GM12878 (cell line): ENCODE results near the gene PTX4. TPM values are rescaled to one million over a fixed set of nuclear protein-coding genes. Genes with fewer than 3 reads are reported as not detected.
"Not testable (repeated sequence)": the region's sequence is repeated elsewhere in the genome, so short reads cannot be mapped to it uniquely, and the experiment has no call there.

ENCODE experiments used
- ATAC-seq: fragments of 200-7000 bp; cut with Tn5 transposase; 3 replicates; pipeline ENCODE4 v1.9.1; 2020; ENCODE audit warnings: mild to moderate bottlenecking, moderate library complexity
- BruUV-seq: library from RNA; stranded (reverse); fragments of 400-500 nt; replicated peaks from 2 replicates; lab custom pipeline; 2021; lab: Mats Ljungman, UMichigan
- CTCF ChIA-PET: fragments of 300-600 bp; sonication (Branson Sonifier 250); formaldehyde crosslinking; extraction: SDS; loops from one replicate; lab custom pipeline; 2021; ENCODE audit warnings: inconsistent platforms; lab: Yijun Ruan, JAX
- POLR2A ChIA-PET: fragments of 350-600 bp; formaldehyde crosslinking; extraction: SDS; loops from one replicate; lab custom pipeline; 2021; ENCODE audit warnings: inconsistent platforms; lab: Charles Lee
- RAD21 ChIA-PET: fragments of 300-600 bp; sonication (Branson Sonifier 250); formaldehyde crosslinking; loops from one replicate; lab custom pipeline; 2023; ENCODE audit warnings: antibody characterized with exemption; ENCODE audit not compliant: unreplicated experiment; lab: Charles Lee
- SMC1A ChIA-PET: fragments of 300-600 bp; sonication (Branson Sonifier 250); formaldehyde crosslinking; loops from one replicate; lab custom pipeline; 2023; ENCODE audit not compliant: unreplicated experiment, uncharacterized antibody; lab: Charles Lee
- DNase-seq: peaks from one replicate; pipeline ENCODE4 v3.0.0-alpha.2; 2011; ENCODE audit warnings: low read depth, low spot score
- FAIRE-seq: peaks from 3 replicates; lab custom pipeline; 2011; peaks lifted over from hg19 to GRCh38; lab: Jason Lieb, UNC
- H2AFZ ChIP-seq: 2 replicates; pipeline ENCODE4 v1.6.0; 2011; ENCODE audit warnings: low read depth, low read length, control low read depth; ENCODE audit not compliant: control insufficient read depth
- H3K27ac ChIP-seq: 2 replicates; pipeline ENCODE4 v1.5.1; 2011; ENCODE audit warnings: control low read depth; ENCODE audit not compliant: control insufficient read depth, insufficient read depth
- H3K27me3 ChIP-seq, 2 experiments: replicated peaks in 1 of 2; 2 replicates each; pipeline versions ENCODE4 v1.6.0 to v1.6.1; 2011; ENCODE audit warnings: low read length in 1 of 2; ENCODE audit not compliant: control insufficient read depth in 2 of 2, insufficient read depth in 2 of 2
- H3K36me3 ChIP-seq, 2 experiments: 2 replicates each; pipeline ENCODE4 v1.5.1; 2011; ENCODE audit warnings: low read length in 1 of 2; ENCODE audit not compliant: control insufficient read depth in 2 of 2, insufficient read depth in 2 of 2
- H3K4me1 ChIP-seq: 2 replicates; pipeline ENCODE4 v1.6.1; 2011; ENCODE audit warnings: mild to moderate bottlenecking, low read length, moderate library complexity, mixed read lengths; ENCODE audit not compliant: control insufficient read depth, insufficient read depth
- H3K4me2 ChIP-seq: 2 replicates; pipeline ENCODE4 v1.6.0; 2011; ENCODE audit warnings: control low read depth; ENCODE audit not compliant: control insufficient read depth, insufficient read depth
- H3K4me3 ChIP-seq: fragments of 200-600 bp; sonication (generic); 2 replicates; pipeline ENCODE4 v1.5.1; 2016
- H3K79me2 ChIP-seq: 2 replicates; pipeline ENCODE4 v1.6.0; 2011; ENCODE audit warnings: low read length; ENCODE audit not compliant: control insufficient read depth, insufficient read depth
- H3K9ac ChIP-seq: 2 replicates; pipeline ENCODE4 v1.8.0; 2011; ENCODE audit warnings: low read length, control low read depth, mixed read lengths; ENCODE audit not compliant: control insufficient read depth, insufficient read depth
- H3K9me3 ChIP-seq: replicated peaks from 3 replicates; pipeline ENCODE4 v1.5.1; 2011; ENCODE audit warnings: mild to moderate bottlenecking, low read length; ENCODE audit not compliant: control insufficient read depth, insufficient read depth
- H4K20me1 ChIP-seq: 2 replicates; pipeline ENCODE4 v1.6.0; 2011; ENCODE audit not compliant: control insufficient read depth, insufficient read depth
- ESRRA ChIP-seq: IDR thresholded peaks from 2 replicates; pipeline ENCODE4 v1.6.1; 2012; ENCODE audit warnings: mild to moderate bottlenecking, low read length, improper control_type of control experiment
- FOXK2 ChIP-seq: fragments of 450-650 bp; IDR thresholded peaks from 2 replicates; pipeline ENCODE4 v1.6.1; 2017; ENCODE audit warnings: mild to moderate bottlenecking, moderate library complexity
- HDAC6 ChIP-seq: fragments of 200-600 bp; sonication (generic); IDR thresholded peaks from one replicate; pipeline ENCODE4 v1.8.0; 2017; ENCODE audit warnings: antibody characterized with exemption; ENCODE audit not compliant: unreplicated experiment
- RAD21 ChIP-seq: IDR thresholded peaks from 2 replicates; pipeline ENCODE4 v1.6.1; 2011; ENCODE audit warnings: mild to moderate bottlenecking, low read depth, low read length, moderate library complexity; ENCODE audit not compliant: insufficient read depth
- SREBF1 ChIP-seq: IDR thresholded peaks from 2 replicates; pipeline ENCODE4 v1.6.1; 2012; ENCODE audit warnings: mild to moderate bottlenecking, low read length
- WGBS: methylation state at CpG from one replicate; pipeline ENCODE4 v1.1.6; 2016; ENCODE audit warnings: low lambda C conversion rate; ENCODE audit not compliant: insufficient replicate concordance, insufficient coverage; ENCODE audit errors: missing lambda C conversion rate; 5-methylcytosine and 5-hydroxymethylcytosine counted together
- in situ Hi-C: fragments of 300-500 bp; cut with MboI; formaldehyde crosslinking; loops from 9 replicates; pipeline ENCODE4 v1.14.3; 2018; ENCODE audit warnings: mixed read lengths
- intact Hi-C: fragments of 100-400 bp; cut with micrococcal nuclease; formaldehyde crosslinking; loops from one replicate; pipeline ENCODE4 v1.14.2; 2022; ENCODE audit not compliant: unreplicated experiment
- polyA plus RNA-seq, 11 experiments: library from polyadenylated mRNA; depleted of rRNA in 4 of 11; unstranded in 6 of 11; stranded (reverse) in 5 of 11; fragments of >200 nt; fragmentation: Nextera tagmentation in 4 of 11; fragmentation: Illumina TruSeq in 1 of 11; extraction: Ambion mirVana in 4 of 11; extraction: Trizol in 1 of 11; gene quantifications; 1 replicate in 1 of 11; 2 replicates in 10 of 11; pipeline versions ENCODE4 v1.2.1 to v1.2.3, GENCODE V29; 2011 to 2016; ENCODE audit warnings: inconsistent platforms in 2 of 11, missing spikeins in 2 of 11, low read depth in 1 of 11
- total RNA-seq, 4 experiments: library from RNA; depleted of rRNA in 3 of 4; stranded (reverse); fragments of >200 nt in 3 of 4; fragmentation: Illumina TruSeq in 1 of 4; extraction: Trizol in 1 of 4; gene quantifications; 2 replicates each; pipeline versions ENCODE4 v1.2.1 to v1.2.3, GENCODE V29; 2013 to 2021

The PTX4 gene
- total and polyA plus RNA-seq, 10 of the 15 experiments (the other 5 are each of a cell fraction or from before 2014, with no cell fraction given): not detected

DNA sequence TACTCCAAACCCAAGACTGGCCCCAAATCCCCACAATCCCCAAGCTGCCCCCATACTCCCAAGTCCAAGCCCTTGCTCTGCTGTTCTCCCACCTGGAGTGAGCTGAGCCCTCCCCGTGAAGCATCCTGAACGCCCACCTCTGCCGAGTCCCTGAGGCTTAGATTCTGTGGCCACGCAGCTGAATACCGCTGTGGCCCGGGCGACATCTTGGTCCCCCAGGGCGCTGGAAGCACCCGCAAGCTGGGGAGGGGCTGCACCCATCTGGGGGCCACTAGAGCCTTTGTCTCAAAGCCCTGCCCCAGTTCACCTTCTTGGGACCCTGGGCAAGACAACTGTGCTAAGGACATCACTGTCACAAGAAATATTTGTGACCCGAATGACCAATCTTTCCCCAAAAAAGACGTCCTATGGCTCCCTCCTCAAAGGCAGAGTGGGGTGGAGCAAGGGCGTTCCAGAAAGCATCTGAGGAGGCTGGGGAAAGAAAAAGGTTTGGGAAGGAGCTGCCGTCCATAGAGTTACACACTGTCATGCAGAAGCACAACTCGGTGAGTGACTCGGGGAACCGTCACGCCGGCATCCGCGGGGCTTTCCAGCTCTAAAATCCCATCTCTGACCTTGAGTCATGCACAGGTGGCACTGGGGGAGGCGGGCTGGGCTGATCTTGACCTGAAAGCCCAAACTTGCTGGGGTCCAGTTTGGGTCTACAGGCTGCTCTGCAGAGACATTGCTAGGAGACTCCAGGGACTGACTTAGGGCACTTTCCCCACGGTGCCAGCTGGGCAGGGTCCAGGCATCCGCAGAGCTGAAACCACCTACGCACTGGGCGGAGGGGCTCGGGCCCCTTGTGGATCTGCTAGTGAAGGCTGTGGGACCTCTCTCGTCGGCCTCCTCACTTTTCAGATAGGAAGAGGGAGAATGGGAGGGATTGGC is 6.6 kb downstream of the PTX4 start (continued):
- no peak for TF ChIP-seq SREBF1
- no peak for TF ChIP-seq HDAC6
- TF ChIP-seq ESRRA: no peak
- no peak for TF ChIP-seq RAD21
- TF ChIP-seq FOXK2: no peak

DNA sequence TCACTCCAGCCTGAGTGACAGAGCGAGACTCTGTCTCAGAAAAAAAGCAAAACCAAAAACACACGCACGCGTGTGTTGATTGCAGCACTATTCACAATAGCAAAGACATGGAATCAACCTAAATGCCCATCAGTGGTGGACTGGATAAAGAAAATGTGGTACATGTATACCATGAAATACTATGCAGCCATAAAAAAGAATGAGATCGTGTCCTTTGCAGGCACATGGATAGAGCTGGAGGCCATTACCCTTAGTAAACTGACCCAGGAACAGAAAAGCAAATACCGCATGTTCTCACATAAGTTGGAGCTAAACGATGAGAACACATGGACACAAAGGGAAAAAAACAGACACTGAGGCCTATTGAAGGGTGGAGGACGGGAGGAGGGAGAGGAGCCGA is 9.8 kb downstream of the PTX4 start:
- H3K79me2 ChIP-seq: peaks cover 12% of the 10 kb centered on the region
- H3K4me2 ChIP-seq, in situ Hi-C loops, H3K27ac ChIP-seq, H3K9me3 ChIP-seq, H4K20me1 ChIP-seq, H3K4me3 ChIP-seq, DNase-seq, H3K27me3 ChIP-seq, ATAC-seq, H3K9ac ChIP-seq, SMC1A ChIA-PET, FAIRE-seq, H2AFZ ChIP-seq, RAD21 ChIA-PET, intact Hi-C loops, H3K36me3 ChIP-seq, BruUV-seq, CTCF ChIA-PET: not testable (repeated sequence)
- 93% methylated on average over 9 of the region's 9 CpGs for WGBS
- peaks cover 11% of the 10 kb centered on the region for H3K4me1 ChIP-seq
- POLR2A ChIA-PET: interaction anchor here (1.5 kb wide), 1 partner anchor 14 kb away, joined by 3 read pairs; no protein-coding TSS in a partner anchor
